GM21528 (cell line): ENCODE measurements around the gene HLA-DRB5.
A peak's percentile ranks its signal among the peaks of the same experiment; 100 is the strongest.
"Not testable (repeated sequence)": the region's sequence is repeated elsewhere in the genome, so short reads cannot be mapped to it uniquely, and the experiment has no call there.

Experiments used
- ATAC-seq: cut with Tn5 transposase; IDR thresholded peaks from one replicate; pipeline ENCODE4 v1.9.1; 2021; ENCODE audit warnings: mild to moderate bottlenecking, moderate library complexity; ENCODE audit not compliant: unreplicated experiment, low FRiP score

Gene HLA-DRB5

DNA sequence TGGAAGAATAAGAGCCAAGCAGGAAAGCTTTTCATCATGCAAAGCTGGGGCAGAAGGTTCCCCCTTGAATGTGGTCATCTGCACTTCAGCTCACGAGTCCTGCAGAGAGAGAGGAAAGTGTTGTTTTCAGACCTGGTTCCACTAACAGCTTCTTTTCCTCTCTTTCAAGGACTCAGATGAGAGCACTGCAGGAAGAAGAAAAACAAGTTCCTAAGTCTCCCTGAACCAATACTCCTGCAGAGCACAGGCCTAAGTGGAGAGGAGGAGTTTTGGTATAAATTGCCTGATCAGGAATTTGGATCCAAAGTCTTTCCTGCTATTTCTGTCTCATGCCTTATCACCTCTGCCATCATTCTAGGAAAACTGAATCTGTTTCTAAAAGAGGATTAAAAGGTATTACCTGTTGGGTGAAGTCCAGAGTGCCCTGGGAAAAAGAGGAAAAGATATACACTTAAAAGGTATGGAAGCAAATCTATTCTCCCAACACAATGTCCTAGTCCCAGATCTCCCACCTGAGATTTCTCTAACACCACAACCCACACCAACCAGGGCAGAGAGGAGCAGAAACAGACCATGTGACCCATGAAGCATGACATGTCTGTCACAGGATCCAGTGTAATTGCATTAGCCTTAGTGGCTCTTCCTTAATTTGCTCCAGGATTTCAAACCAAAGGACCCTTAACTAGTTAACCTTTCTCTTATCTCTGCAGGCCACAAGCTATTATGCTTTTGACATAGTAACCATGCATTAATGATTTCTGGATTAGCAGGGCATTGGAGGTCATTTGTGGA is 12.2 kb downstream of the HLA-DRB5 start:
- no peak for ATAC-seq

GRCh38 chr6:32501016-32501415 is 29.1 kb downstream of the HLA-DRB5 start:
- ATAC-seq: no peak

DNA sequence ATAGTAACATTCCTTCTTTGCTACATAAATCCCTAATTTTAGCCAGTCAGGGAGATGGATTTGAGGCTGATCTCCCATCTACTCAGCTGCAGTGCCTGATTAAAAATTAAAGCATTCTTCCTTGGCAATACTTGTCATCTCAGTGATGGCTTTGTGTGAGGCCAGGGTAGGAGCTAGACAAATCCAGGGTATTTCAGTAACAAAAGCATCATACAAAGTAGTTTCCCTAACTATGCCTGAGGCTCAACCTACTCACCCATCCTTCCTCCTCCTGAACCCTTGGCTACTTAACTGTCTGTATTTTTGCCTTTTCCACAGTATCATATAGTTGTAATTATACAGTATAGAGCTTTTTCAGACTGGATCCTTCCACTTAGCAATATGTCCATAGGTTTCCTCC is 37.7 kb downstream of the HLA-DRB5 start:
- ATAC-seq: no peak

DNA sequence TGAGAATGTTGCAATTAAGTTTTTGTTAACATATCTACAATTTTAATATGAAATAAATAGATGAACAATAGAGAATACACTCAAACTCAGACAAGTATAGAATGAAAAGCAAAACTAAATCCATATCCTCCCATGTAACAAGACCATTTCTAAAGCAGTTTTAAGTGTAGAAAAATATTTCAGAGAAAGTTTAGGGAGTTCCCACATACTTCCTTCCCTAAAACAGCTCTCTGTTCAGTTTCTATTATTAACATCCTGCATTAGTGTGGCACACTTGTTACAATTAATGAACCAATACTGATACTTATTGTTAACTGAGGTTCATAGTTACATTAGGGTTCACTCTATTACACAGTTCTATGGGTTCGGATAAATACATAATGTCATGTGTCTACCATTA is 38.4 kb downstream of the HLA-DRB5 start:
- no peak for ATAC-seq

GRCh38 chr6:32488083-32488482 is 42.0 kb downstream of the HLA-DRB5 start:
- ATAC-seq: no peak

DNA sequence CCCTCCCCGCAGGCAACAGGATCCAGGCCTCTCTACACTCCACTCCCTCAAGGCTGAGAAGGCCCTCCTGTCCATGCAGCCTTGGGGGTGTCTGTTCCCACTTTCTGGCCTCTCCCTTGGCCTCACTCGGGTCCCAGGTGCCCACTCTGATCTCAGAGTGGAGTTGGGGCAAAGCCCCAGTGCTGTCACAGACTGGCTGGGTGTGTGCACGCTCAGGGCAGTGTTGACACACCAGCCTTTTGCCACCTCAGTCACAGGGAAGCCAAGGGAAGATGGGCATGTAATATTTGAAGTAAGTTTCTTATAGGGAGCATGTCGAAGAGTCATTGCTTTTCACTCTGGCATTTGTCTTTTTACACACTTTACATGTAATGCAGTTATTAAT is 45.5 kb downstream of the HLA-DRB5 start:
- ATAC-seq: no peak

DNA sequence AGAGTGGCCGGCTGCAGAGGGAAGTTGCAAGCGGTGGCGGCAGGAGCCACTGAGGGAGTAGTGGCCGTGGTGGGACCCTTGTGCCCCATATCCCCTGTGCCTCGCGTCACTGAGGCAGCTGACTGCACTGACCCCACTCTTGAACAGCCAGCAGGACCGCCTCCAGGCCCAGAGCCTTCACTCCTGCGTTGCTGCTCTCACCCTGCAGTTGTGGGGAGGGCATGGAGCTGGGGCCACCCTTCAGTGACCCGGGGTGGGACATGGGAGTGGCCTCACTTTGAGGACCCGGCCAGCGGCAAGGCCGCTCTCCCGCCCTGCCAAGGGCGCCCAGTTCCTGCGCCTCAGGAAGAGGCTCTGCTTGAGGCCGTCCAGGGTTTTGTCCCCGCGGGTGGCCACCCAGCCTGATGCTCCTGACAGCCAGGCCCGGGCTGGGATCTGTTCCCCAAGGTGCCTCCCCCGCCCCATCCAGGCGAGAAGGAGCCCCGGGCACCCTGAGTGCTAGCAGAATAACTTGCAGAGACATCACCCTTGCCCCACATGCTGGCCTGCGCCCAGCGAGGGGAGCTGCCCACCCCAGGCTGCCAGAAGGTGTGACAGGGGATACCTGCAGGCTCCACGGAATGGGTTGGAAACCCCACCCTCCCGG is 46.0 kb downstream of the HLA-DRB5 start:
- ATAC-seq: no peak

GRCh38 chr6:32475392-32476206 is 54.5 kb downstream of the HLA-DRB5 start:
- ATAC-seq: no peak

DNA sequence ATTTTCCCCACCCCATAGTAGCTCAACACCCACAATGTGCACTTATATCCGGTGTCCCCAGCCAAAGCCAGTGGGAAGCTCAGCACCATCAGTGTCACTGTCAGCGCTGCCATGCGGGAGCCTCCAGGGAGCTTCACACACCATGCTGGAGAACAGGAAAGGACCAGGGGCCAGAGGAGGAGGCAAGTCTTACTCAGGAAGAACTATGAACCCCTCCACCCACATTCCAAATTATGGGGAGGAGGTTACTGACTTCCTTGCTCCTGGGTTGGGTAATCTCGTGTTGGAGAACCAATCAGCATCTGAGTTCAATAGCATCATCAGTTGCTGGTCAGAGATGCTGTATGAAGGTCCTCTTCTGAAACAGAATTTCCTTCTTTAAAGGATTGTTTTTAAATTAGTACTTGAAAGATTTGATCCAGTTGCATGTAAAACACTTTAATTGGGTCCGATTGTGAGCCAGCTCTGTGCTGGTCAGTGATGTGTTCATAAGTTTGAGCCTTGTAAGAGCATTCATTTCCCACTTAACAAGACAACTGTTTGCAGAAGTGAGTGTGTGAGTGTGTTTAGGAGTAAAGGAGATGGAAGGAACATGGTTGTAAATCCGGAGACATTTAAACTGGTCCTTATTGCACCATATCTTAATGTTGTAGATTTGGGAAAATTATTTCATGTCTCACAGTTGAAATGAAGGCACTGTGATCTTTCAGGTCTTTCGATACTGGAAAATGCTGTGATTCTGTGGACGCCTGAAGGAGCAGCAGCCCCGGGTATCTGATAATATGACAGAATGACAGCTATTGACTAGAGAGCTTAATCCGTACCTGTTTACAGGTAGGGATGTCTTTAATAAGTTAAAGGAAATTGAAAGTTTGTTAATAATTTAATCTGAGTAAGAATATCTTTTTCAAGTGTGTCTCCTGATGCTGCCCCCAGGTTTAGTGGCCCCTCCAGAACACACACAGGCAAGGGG is 56.4 kb downstream of the HLA-DRB5 start:
- ATAC-seq: peak; percentile 98

DNA sequence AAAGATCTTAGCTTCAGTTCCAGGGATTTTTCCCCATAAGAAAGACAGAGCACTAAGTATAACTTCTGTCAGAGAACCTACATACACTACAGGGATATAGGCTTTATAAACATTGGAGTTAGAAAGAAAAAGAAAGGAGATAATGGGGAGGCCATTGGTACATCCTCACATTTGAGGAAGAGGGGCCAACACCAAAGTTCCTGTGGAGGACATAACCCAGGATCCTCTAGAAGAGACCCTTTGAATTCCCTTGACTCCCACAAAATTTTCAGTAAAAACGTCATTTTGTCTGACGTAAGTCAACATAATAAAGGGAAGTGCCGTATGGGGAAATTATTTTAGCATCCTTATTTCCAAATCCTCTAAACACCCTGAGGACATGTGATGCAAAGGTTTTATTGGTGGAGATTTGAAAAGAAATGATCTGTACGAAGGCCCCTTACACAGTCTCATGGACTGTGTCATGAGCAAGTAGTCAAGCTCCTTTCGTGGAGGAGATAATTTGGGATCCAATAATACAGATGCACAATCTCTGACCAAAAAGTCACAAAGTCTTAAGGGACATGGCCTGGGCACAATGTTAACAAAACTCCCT is 57.2 kb downstream of the HLA-DRB5 start:
- ATAC-seq: no peak

GRCh38 chr6:32467743-32468503 is 62.2 kb downstream of the HLA-DRB5 start:
- ATAC-seq: not testable (repeated sequence)
